ENCODE measurements around the gene ADGRB3. TPM values are rescaled to one million over a fixed set of nuclear protein-coding genes. Genes with fewer than 3 reads are reported as not detected.

ADGRB3 gene
- polyA plus RNA-seq, 3 donors: 0.04 to 0.23 (median 0.05) TPM

GRCh38 chr6:68757821-68758220, 122.7 kb downstream of the ADGRB3 start:
- Mint-ChIP-seq H3K36me3 (no peaks in the 10 kb centered on the region), H3K9me3 (peaks cover 0 to 1% (median 0%) of the 10 kb centered on the region in 7 donors), H3K4me3 (no peak overlapping the region), H3K4me1 (peaks cover 11% of the 10 kb centered on the region), H3K27me3 (ENCODE audit: low read depth in 3 of 3) (no peaks in the 10 kb centered on the region), H3K27ac (no peak overlapping the region)
- Histone ChIP-seq H3K27ac (ENCODE audit: low read depth in 1 of 2, low read length in 2 of 2) (no peak overlapping the region), H3K9me3 (replicated peaks in 1 of 2; ENCODE audit: control insufficient read depth in 1 of 2, insufficient read depth in 1 of 2, low read length in 2 of 2) (no peaks in the 10 kb centered on the region), H3K4me1 (ENCODE audit: control insufficient read depth in 1 of 2, insufficient read depth in 2 of 2, low read length in 2 of 2) (peaks cover 22 to 24% of the 10 kb centered on the region in 2 donors), H3K27me3 (ENCODE audit: control insufficient read depth in 2 of 2, insufficient read depth in 2 of 2, low read length in 2 of 2) (no peaks in the 10 kb centered on the region), H4K20me1 (ENCODE audit: insufficient read depth, low read length) (no peaks in the 10 kb centered on the region), H3K4me3 (replicated peaks in 1 of 3; ENCODE audit: low read depth in 2 of 3, low read length in 3 of 3) (no peak overlapping the region), H3K36me3 (replicated peaks in 1 of 2; ENCODE audit: control insufficient read depth in 1 of 2, insufficient read depth in 2 of 2, low read length in 2 of 2) (no peaks in the 10 kb centered on the region), H3K79me2 (ENCODE audit: insufficient read depth, low read length) (no peaks in the 10 kb centered on the region), H3K4me2 (replicated peaks; ENCODE audit: extremely low read depth, low read length, poor library complexity, severe bottlenecking) (no peak overlapping the region), H3K9ac (ENCODE audit: insufficient read depth, low read length, poor library complexity, severe bottlenecking) (no peak overlapping the region), H2AFZ (ENCODE audit: insufficient read depth, low read depth, low read length, poor library complexity, severe bottlenecking) (no peak overlapping the region)
- intact Hi-C loops (cut with micrococcal nuclease): no loop called here
- TF ChIP-seq CTCF (IDR thresholded peaks at IDR 0.05): no peak
- 0% methylated on average over 1 of the region's 1 CpG for WGBS (ENCODE audit: insufficient coverage)
- DNase-seq: no peak

GRCh38 chr6:68758559-68758958, 123.5 kb downstream of the ADGRB3 start:
- Mint-ChIP-seq H3K4me3 (no peak overlapping the region), H3K27ac (no peak overlapping the region), H3K27me3 (ENCODE audit: low read depth in 3 of 3) (peaks cover 0 to 3% (median 0%) of the 10 kb centered on the region in 3 donors), H3K36me3 (no peaks in the 10 kb centered on the region), H3K9me3 (peaks cover 0 to 1% (median 0%) of the 10 kb centered on the region in 7 donors), H3K4me1 (peaks cover 11% of the 10 kb centered on the region)
- no peak for TF ChIP-seq CTCF (IDR thresholded peaks at IDR 0.05)
- Histone ChIP-seq H4K20me1 (ENCODE audit: insufficient read depth, low read length) (no peaks in the 10 kb centered on the region), H3K9me3 (replicated peaks in 1 of 2; ENCODE audit: control insufficient read depth in 1 of 2, insufficient read depth in 1 of 2, low read length in 2 of 2) (no peaks in the 10 kb centered on the region), H3K4me2 (replicated peaks; ENCODE audit: extremely low read depth, low read length, poor library complexity, severe bottlenecking) (no peak overlapping the region), H3K36me3 (replicated peaks in 1 of 2; ENCODE audit: control insufficient read depth in 1 of 2, insufficient read depth in 2 of 2, low read length in 2 of 2) (no peaks in the 10 kb centered on the region), H3K4me1 (ENCODE audit: control insufficient read depth in 1 of 2, insufficient read depth in 2 of 2, low read length in 2 of 2) (peaks cover 22 to 24% of the 10 kb centered on the region in 2 donors), H3K9ac (ENCODE audit: insufficient read depth, low read length, poor library complexity, severe bottlenecking) (no peak overlapping the region), H3K4me3 (replicated peaks in 1 of 3; ENCODE audit: low read depth in 2 of 3, low read length in 3 of 3) (no peak overlapping the region), H3K79me2 (ENCODE audit: insufficient read depth, low read length) (no peaks in the 10 kb centered on the region), H2AFZ (ENCODE audit: insufficient read depth, low read depth, low read length, poor library complexity, severe bottlenecking) (no peak overlapping the region), H3K27ac (ENCODE audit: low read depth in 1 of 2, low read length in 2 of 2) (no peak overlapping the region), H3K27me3 (ENCODE audit: control insufficient read depth in 2 of 2, insufficient read depth in 2 of 2, low read length in 2 of 2) (no peaks in the 10 kb centered on the region)
- DNase-seq: no peak
- intact Hi-C loops (cut with micrococcal nuclease): no loop called here
